ENCODE results near the gene VGLL4.

The VGLL4 gene

DNA sequence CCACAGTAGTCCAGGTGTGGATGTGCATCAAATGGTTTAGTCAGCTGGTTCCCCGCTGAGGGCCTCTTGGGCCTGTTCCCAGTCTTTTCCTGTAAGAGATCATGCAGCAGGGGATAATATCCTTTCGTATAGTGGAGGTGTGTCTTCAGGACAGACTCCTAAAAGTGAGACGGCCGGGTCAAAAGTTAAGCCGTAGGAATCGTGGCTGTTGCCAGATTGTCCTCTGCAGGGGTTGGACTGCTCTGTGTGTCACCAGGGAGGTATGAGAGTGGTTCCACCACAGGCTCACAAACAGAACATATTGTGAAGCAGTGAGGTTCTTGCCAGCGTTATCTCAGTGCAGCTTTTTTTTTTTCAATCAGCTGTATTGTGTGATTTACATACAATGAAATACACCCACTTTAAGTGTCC is 95.0 kb downstream of the VGLL4 start:
- ATAC-seq: no peak

DNA sequence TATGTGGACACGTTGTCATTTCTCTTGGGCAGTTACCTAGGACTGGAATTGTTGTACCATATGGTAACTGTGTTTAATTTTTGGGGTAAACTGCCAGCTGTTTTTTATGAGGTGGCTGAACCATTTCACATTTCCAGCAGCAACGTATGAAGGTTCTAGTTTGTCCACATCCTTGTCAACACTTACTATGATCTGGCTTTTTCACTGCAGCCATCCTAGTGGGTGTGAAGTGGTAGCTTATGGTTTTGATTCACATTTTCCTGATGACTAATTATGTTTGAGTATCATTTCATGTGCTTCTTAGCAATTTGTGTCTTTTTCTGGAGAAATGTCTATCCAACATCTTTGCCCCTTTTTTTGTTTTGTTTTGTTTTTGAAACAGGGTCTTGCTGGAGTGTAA is 96.2 kb downstream of the VGLL4 start:
- DNase-seq (no peak), ATAC-seq (no peak)

More for the DNA sequence above, 95.0 kb downstream of the VGLL4 start:
- DNase-seq: no peak

DNA sequence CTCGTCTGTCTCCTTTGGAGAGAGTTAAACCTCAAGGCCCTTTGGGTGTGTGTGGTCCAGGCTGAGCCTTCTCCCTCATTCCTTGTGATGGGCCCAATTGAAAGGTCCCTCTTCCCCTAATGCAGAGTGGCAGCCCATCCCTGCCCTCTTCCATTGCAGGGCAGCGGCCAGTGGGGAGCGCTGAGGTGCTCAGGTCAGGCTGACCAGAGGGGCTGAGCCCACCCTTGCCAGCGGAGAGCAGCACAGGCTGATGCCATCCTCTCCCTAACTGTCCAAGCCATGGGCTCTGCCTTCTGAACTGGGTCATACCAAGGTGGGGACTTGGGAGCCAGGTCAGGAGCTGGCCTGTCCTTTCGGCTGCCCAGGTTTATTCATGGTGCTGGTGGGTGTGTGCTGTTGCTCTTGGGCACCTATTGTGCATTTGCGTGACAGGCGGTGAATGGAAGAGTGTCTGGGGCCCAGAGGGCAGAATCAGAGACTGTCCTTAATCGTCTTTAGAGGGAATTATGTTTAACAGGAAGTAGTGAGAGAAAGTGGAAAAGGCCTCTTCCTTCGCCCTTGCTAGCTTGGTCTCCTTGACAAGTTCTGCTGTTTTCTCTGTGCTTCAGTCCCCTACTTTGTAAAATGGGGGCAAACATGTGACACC is 96.9 kb downstream of the VGLL4 start:
- no peak for DNase-seq
- ATAC-seq: peak; percentile 3

DNA sequence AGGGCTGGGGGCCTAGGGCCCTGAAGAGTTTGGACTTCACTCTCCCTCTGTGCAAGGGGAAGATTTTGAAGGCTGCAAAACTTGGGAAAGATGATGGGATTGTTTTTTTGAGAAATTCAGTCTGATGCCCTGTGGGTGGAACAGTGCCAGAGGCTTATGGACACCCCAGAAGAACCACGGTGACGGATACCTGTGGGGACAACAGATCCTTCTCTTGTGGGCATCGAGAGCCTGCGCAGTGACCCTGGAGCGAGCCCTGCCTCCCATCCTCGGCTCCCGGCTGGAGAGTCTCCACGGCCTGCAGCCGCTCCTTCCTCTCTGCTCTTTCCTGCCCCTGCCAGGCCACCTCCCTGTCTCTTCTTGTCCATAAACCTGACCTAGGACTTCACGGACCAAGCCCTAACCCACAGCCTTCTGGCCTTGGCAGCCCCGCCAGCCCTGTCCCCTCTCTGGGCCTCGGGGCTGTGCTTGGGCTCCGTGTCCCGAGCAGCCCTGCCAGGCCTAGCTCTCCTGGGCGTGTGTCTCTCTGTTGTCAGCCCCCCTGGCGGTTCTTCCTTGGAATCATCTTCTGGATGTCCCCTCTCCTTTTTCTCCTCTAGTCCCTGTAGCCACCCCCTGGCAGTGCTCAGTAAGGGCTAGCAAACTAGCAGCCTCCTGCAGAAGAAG is 98.4 kb downstream of the VGLL4 start:
- no peak for ATAC-seq
- DNase-seq: no peak

DNA sequence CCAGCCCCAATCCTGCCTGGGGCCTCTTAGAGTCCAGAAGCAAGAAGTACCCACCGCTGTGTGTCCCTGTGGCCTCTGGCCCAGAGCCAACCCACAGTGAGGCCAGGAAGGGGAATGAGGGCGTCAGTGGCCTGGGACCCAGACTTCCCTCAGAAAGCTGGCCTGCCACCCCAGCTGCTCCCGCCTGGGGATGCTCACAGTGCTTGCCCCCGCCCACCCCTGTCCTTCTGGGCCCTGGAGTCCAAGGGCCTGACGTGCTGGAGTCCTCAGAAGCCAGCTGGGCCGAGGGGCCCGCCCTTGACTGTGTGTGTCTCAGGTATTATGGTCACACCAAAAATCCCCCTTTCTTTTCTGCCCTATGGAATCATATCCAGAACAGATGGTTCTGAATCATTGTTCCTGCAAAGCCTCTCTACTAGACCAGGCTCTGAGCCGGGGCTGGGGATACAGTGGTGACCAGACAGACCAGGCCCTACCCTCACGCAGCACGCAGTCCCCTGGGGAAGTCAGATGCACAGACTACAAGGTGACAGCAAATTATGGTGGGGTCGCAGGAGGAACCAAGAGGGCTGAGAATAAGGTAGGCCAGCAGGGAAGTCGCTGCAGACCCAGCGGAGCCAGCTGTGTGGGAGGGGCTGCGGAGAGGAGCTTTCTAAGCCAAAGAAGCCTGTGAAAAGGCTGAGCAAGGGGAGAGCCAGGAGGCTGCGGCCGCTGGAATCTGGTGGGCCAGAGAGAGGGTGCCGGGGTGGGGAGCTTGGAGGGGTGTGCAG is 99.1 kb downstream of the VGLL4 start:
- ATAC-seq (no peak), DNase-seq (no peak)

DNA sequence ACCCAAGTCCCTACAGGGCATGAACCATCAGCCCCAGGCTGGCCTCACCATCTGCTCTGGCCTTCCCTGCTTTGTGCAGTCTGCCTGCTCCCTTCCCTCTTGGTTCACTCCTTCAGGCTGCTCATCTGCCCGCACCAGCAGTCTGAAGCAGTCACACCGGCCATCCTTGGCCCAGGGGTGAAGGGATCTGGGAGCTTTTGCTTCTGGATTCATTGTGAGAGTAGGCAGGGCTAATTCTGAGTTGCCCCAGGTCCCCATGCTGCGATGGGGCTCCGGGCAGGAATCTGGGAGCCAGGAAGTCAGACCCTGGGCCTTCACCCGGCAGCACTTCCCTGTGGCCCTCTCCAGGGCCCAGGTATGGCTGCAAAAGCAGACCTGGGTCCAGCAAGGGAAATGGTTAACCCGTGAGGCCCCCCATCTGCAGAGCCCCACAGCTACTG is 99.7 kb downstream of the VGLL4 start:
- ATAC-seq (no peak), DNase-seq (no peak)

DNA sequence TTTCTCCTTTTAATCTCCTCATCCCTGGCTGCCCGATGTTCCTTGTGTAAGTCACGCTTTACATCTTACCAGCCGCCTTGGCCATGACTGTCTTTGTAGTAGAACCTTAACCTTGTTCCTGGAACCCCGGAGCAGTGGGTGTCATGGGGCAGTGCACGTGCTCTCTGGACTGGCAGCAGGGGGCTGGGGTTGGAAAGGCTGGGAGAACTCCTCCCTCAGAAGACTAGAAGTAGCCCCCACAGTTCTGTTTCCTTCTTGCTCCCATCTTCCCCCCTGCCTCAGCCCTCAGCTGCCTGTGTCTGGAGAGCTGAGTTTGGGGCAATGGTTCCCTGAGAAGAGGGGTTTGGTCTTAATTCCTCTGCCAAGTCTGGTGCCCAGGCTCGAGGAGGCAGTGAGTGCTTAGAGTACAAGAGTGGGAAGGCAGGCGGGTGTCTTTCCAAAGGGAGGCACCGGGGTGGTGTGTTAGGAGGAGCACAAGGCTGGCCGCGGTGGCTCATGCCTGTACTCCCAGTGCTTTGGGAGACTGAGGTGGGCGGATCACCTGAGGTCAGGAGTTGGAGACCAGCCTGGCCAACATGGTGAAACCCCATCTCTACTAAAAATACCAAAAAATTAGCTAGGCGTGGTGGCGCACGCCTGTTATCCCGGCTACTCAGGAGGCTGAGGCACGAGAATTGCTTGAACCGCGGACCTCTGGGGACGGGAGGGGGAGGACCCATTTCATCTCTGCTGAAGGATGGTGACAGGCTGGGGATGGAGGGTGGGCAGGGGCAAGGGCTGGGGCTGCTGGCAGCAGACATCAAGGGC is 100.4 kb downstream of the VGLL4 start:
- ATAC-seq (no peak), DNase-seq (no peak)

DNA sequence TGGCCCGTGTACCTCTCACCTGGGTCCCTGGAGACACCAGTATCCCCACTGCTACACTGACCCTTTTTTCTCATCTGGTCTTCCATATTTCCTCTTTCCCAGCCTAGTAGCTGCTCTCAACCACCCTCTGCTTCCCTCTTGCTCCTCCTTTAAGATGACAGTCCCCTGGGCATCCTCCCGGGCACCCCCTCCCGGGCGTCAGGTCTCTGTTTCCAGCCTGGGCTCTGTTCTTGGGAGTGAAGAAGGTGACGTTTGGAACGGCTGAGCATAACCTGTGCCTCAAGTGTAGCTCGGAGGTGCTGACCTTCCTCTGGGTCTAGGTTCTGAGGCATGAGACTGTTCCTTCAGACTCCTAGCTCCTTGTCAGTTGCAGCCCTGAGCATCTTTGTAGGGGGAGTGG is 101.2 kb downstream of the VGLL4 start:
- no peak for ATAC-seq

DNA sequence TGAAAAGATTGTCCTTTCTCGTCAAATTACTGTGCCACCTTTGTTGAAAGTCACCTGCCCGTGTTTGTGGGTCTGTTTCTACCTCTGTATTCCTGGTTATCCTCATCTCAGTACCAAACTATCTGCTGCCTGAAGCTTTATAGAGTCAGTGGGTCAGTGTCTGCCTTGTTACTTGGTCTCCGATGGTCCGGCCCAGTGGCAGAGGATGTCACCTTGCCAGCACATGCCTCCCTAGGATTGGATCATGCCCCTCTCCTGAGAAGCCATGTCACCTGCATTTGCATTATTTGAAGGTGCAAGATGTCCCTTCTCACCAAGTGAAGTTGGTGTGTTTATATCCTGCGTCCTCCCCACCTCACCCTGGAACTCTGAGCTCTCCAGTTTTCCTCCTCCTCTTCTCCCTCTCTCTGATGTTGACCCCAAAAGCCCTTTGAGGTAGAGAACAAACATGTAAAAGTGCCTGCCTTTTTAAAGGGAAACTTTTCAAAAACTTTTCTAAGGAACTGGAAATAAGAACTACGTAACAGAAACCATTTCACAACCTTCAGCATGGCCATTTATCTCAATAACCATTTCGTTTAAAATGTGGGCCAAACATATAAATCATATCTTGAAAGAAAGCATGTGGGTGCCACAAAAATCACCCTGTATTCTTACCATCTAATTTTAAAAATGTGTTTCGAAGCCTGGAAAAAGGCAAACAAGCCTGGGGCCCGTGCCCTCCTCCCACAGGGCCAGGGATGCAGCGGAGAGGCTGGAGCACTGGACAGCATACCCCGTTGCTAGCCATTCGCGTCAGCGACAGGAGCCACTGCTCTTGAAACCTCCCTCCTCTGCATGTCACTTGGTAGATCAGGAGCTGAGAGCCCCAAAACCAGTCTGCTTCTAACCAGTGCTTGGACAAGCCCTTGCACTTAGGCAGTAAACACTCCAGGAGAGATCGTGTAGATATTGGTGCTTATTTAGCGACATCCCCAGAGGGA is 102.1 kb downstream of the VGLL4 start:
- DNase-seq: no peak

More for the DNA sequence above, 101.2 kb downstream of the VGLL4 start:
- DNase-seq: no peak

DNA sequence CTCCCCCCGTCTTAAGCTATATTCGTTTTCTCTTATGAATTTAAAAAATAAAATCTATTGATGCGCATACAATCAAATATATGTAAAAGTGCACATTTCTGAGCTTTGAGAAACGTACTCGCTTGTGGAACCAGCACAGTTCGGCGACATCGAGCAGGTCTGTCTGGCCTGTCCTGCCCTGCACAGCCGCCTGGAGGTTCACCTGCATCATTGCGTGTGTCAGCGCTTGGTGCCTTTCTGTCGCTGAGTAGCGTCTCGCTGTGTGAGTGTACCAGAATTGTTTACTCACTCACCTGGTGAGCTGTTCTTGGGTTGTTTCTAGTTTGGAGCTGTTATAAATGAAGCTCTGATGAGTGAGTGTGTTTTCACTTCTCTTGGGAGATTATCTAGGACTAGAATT is 104.0 kb downstream of the VGLL4 start:
- ATAC-seq (no peak), DNase-seq (no peak)

More for the DNA sequence above, 102.1 kb downstream of the VGLL4 start:
- ATAC-seq: no peak

DNA sequence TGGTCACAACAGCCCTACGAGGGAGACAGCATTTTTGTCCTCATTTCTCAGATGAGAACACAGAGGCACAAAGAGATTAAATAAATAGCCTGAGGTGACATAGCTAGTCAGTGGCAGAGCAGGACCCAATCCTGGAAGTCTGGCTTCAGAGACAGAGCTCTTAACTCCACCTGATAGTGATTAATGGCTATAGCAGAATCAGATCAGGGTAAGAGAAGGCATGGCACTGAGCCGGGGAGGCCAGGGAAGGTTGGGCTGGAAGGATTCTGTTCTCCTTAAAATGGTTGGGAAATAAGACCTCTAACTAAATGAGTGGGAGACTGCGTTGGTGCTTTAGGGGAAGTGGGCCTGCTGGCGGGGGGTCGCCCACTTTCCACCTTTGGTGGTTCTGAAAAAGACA is 104.5 kb downstream of the VGLL4 start:
- no peak for ATAC-seq
- DNase-seq: no peak

DNA sequence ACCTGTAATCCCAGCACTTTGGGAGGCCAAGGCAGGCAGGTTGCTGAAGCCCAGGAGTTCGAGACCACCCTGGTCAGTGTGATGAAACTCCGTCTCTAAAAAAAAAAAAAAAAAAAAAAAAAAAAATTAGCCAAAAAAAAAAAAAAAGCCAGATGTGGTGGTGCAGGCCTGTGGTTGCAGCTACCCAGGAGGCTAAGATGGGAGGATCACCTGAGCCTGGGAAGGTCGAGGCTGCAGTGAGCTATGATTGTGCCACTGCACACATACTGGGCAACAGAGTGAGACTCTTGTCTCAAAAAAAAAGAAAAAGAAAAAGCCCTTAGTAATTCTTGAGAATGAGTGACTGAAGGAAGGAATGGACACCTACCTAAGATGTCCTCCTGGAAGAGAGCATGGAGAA is 105.1 kb downstream of the VGLL4 start:
- DNase-seq (no peak), ATAC-seq (no peak)

DNA sequence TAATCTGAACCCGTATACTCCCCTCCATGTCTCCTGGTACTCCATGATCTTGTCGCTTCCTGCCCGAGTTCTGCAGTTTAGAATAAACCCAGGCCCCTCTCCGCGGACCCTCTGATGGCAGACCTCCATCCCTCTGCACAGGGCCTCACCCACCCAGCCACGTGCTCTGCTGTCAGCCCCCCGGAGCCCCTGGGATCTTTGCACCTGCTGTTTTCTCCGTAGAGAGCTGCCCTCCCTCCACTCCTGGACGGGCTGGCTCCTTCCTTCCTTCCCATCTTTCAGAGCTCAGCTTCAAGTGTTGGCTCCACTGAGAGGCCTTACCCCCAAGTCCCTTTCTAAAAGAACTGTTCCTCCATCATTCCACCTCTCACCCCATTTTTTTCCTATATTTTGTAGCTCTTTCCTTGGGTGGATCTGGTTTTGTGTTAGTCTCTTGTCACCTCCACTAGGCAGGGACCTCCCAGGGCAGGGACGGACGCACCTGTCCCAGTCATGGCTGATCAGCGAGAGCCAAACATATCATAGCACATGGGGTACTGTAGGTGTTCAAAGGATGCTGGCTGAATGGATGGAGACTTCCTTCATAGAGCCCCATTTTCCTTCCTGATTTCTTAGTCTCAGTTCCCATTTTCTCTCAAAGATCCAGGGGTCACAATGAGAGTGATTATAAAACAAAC is 106.6 kb downstream of the VGLL4 start:
- DNase-seq (no peak), ATAC-seq (no peak)

DNA sequence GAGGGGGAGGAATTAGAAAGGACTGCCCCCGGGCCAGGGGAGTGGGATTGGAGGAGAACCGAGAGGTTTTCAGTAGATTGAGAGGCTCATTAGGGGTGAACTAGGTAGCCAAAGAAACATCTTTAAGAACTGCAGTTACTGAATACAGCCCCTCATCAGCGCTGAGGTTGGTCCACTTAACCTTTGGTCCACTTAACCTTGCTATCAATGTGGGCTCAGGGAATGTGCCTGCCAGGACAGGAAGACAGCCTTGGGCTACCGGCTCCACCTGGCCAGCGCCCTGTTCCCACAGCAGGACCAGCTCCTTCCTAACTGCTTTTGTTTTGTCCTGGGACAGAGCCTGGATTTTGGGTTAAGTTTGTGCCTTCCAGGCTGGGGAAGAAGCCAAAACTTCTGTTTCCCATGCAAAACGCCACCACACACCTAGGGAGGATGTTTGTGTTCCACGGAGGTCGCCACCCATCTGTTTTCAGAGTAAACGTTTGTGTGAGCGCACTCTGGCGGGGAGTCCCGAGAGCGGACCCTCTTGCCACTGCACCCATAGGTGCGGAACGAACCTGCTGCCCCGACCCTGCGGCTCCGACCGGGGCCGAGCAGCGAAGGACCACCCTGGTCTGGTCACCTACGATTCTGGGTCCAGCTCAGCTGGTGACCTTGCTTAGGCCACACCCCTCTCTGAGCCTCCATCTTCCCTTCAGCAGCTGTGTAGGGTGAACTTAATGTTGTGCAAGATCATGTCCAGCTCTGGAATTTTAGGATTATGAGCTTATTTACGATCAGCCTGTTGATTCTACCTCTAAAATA is 107.4 kb downstream of the VGLL4 start:
- DNase-seq: no peak

DNA sequence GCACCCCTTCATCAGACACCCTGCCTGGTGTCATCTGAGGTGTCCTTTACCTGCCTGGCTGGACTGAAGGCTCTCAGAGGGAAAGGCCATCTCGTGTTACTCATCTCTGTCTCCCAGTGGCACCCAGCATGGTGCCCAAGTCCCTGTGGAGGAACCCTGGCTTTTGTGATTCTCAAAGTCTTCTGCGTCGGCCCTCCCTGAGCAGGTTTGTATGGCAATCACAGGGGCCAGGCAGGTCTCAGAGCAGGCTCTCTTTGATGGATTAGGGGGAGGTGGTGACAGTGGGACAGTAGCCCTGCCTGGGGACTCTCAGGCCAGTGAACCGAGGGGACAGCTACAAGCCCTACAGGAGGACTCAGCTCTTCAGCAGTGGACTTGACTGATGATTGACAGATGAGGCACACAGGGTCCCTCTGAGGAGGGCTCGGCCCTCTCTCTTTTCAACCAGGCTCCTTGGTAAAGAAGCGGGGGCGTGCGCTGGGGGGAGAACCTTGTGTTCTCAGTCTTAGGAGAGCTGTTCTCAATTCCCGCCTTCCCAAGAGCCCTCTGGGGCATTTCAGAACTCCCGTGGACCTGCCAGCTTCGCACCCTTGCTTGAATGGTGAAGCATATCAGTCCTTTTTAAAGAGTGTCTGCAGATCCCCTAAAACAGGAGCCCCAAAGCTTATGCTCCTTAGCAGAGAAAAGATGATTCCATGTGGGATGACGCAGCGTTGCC is 108.3 kb downstream of the VGLL4 start:
- DNase-seq (no peak), ATAC-seq (no peak)

More for the DNA sequence above, 107.4 kb downstream of the VGLL4 start:
- no peak for ATAC-seq

DNA sequence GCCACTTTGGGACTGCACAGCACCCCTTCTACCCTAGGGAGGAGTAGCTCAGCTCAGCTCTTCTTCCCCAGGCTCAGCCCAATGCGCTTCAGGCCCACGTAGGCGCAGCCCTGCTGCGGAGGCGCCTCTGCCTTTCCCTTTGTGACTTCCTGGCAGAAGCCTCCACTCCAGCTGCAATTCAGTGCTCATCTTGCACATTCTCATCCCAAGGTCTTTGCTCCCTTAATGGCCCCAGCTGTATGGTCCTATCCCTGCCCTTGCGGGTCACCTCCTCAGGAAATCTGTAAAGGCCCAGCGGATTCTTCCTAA is 109.0 kb downstream of the VGLL4 start:
- ATAC-seq (no peak), DNase-seq (no peak)

DNA sequence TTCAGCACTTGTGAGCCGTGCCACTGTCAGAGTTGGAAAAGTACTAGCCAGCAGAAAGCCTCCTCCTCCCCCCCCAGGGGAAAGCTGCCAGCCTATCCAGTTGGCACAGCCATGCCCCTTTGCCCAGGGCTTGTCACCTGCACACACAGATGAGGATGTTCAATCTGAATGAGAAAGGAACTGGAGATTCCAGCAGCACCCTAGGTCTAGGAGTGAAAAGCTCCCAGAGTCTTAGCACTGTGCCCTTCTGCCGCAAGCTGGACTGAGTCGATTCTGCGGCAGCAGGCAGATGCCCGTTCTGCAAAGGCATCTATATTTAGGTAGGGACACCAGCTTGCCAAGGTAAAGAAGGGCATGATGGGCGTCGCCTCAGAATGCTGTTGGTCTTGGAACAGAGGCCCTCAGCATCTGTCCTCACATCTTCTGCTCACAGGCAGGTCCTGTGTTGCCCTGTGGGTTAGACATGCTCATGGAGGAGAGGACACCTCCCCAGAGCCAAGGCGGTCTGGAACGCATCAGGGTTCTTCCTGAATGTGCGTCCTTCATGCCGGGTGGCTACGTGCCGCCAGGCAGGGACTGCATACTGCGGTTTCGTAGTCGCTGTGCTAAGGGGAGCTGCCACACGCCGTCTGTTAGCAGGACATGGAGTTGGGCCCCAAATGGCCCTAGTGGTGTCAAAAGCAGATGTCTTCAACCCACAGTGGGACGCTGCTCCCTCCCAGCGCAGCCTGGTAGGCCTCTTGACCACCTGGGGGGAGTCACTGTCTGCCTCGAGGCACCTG is 109.5 kb downstream of the VGLL4 start:
- ATAC-seq (no peak), DNase-seq (no peak)

DNA sequence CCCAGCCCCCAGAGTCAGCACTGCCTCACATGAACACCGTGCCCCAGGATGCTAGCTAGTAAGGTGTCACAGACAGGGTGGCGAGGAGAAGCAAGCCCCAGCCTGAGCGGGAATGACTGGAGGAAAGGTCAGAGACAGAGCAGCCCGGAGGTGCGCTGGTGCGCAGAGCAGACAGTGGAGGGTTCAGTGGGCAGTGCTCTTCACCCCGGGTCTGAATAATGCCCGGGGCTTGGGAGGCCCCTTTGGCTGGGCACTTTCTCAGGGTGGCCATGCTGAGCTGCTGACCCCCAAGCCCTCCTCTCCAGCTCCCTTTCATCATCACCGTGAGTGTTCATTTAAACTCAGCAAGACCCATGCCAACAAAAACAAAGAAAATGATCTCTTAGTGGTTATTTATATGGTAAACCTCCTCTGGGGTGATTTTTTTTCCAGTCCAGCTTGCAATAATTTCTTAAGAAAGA is 110.8 kb downstream of the VGLL4 start:
- ATAC-seq (no peak), DNase-seq (no peak)
